Glutamatergic neuron (in vitro differentiated cells): ENCODE measurements around the gene SH3BP4. TPM values are rescaled to one million over a fixed set of nuclear protein-coding genes. Genes with fewer than 3 reads are reported as not detected.

Experiments used
- DNase-seq: peaks from one replicate; pipeline ENCODE4 v3.0.0; 2022
- H3K27ac Mint-ChIP-seq: one replicate; pipeline ENCODE4 v1.8.0; 2020; ENCODE audit warnings: mild to moderate bottlenecking, mixed read lengths, inconsistent platforms; ENCODE audit not compliant: unreplicated experiment
- H3K27me3 Mint-ChIP-seq: one replicate; pipeline ENCODE4 v1.8.0; 2020; ENCODE audit warnings: mild to moderate bottlenecking, moderate library complexity, mixed read lengths, inconsistent platforms; ENCODE audit not compliant: unreplicated experiment
- H3K36me3 Mint-ChIP-seq: one replicate; pipeline ENCODE4 v1.8.0; 2020; ENCODE audit warnings: mild to moderate bottlenecking, mixed read lengths, inconsistent platforms; ENCODE audit not compliant: unreplicated experiment
- H3K4me1 Mint-ChIP-seq: one replicate; pipeline ENCODE4 v1.8.0; 2020; ENCODE audit warnings: mild to moderate bottlenecking, low read depth, mixed read lengths, inconsistent platforms; ENCODE audit not compliant: unreplicated experiment
- H3K4me3 Mint-ChIP-seq: one replicate; pipeline ENCODE4 v1.8.0; 2020; ENCODE audit warnings: mild to moderate bottlenecking, mixed read lengths, inconsistent platforms; ENCODE audit not compliant: unreplicated experiment
- H3K9me3 Mint-ChIP-seq: one replicate; pipeline ENCODE4 v1.8.0; 2020; ENCODE audit warnings: mild to moderate bottlenecking, moderate library complexity, mixed read lengths, inconsistent platforms; ENCODE audit not compliant: unreplicated experiment
- CTCF ChIP-seq: fragments of 200-600 bp; sonication (generic); IDR thresholded peaks from one replicate; pipeline ENCODE4 v1.5.0; 2021; ENCODE audit not compliant: partially characterized antibody, unreplicated experiment
- total RNA-seq: library from RNA; stranded (reverse); fragmentation: NEBNext Ultra II Directional; extraction: Animal tissue kit (Norgen Biotek cat#: 25700); gene quantifications from one replicate; pipeline ENCODE4 v1.2.1, GENCODE V29; 2021; ENCODE audit not compliant: unreplicated experiment

SH3BP4 gene
- total RNA-seq, 1 donor from 2014 or later, result 59.3 TPM

- H3K4me1 Mint-ChIP-seq, result peaks cover 16% of the 10 kb centered on the region
- no peak for DNase-seq
- H3K9me3 Mint-ChIP-seq, result peaks cover 3% of the 10 kb centered on the region
- H3K36me3 Mint-ChIP-seq, result no peaks in the 10 kb centered on the region
- H3K27ac Mint-ChIP-seq, result peak overlapping the region; percentile 4
- no peak for TF ChIP-seq CTCF
- peaks cover 4% of the 10 kb centered on the region for H3K27me3 Mint-ChIP-seq
- H3K4me3 Mint-ChIP-seq, result no peak overlapping the region
Measured at GRCh38 chr2:235037604-235038166, 85.9 kb downstream of the SH3BP4 start.

GRCh38 chr2:235041221-235041917 is 89.6 kb downstream of the SH3BP4 start:
- H3K27me3 Mint-ChIP-seq, result peaks cover 6% of the 10 kb centered on the region
- no peak for DNase-seq
- H3K9me3 Mint-ChIP-seq, result peaks cover 2% of the 10 kb centered on the region
- H3K27ac Mint-ChIP-seq, result no peak overlapping the region
- no peak for TF ChIP-seq CTCF
- no peaks in the 10 kb centered on the region for H3K36me3 Mint-ChIP-seq
- H3K4me1 Mint-ChIP-seq, result peaks cover 6% of the 10 kb centered on the region
- H3K4me3 Mint-ChIP-seq, result no peak overlapping the region

GRCh38 chr2:235041918-235042575 is 90.2 kb downstream of the SH3BP4 start:
- Mint-ChIP-seq H3K27me3 (peaks cover 10% of the 10 kb centered on the region), H3K4me3 (no peak overlapping the region), H3K36me3 (no peaks in the 10 kb centered on the region), H3K27ac (no peak overlapping the region), H3K9me3 (peaks cover 3% of the 10 kb centered on the region), H3K4me1 (peaks cover 11% of the 10 kb centered on the region)
- no peak for DNase-seq
- TF ChIP-seq CTCF, result no peak

- Mint-ChIP-seq H3K36me3 (no peaks in the 10 kb centered on the region), H3K4me3 (no peak overlapping the region), H3K27me3 (peaks cover 11% of the 10 kb centered on the region), H3K4me1 (peaks cover 17% of the 10 kb centered on the region), H3K27ac (no peak overlapping the region), H3K9me3 (peaks cover 8% of the 10 kb centered on the region)
- no peak for DNase-seq
- no peak for TF ChIP-seq CTCF
Measured at GRCh38 chr2:235042576-235043515, 91.0 kb downstream of the SH3BP4 start.
